A549 (cell line): ENCODE measurements around the gene SPRYD3.

Experiments used
- HDAC2 ChIP-seq: fragments of 200-600 bp; sonication (generic); IDR thresholded peaks from 2 replicates; pipeline ENCODE4 v1.6.1; 2016
- KDM1A ChIP-seq: fragments of 200-600 bp; sonication (generic); IDR thresholded peaks from 2 replicates; pipeline ENCODE4 v1.6.1; 2016; ENCODE audit warnings: low read depth, mild to moderate bottlenecking
- POLR2A ChIP-seq: IDR thresholded peaks from 2 replicates; pipeline ENCODE4 v1.6.1; 2012; ENCODE audit warnings: mild to moderate bottlenecking, low read length
- POLR2AphosphoS2 ChIP-seq: conservative IDR thresholded peaks from 2 replicates; pipeline ENCODE4 v1.6.1; 2012; ENCODE audit warnings: low read length, improper control_type of control experiment, inconsistent platforms
- RAD21 ChIP-seq, 2 experiments: fragments of >200 bp in 1 of 2; sonication (Bioruptor Twin) in 1 of 2; formaldehyde crosslinking in 1 of 2; IDR thresholded peaks in 1 of 2; conservative IDR thresholded peaks in 1 of 2; 2 replicates in 1 of 2; 3 replicates in 1 of 2; pipeline ENCODE4 v1.6.1; 2012 to 2018; ENCODE audit warnings: inconsistent platforms in 1 of 2
- RCOR1 ChIP-seq: fragments of 150-350 bp; IDR thresholded peaks from 2 replicates; pipeline ENCODE4 v1.6.1; 2014; ENCODE audit warnings: antibody characterized with exemption, low read length, low read depth
- RNF2 ChIP-seq: fragments of 200-600 bp; sonication (generic); IDR thresholded peaks from 2 replicates; pipeline ENCODE4 v1.6.1; 2016; ENCODE audit warnings: low read depth, mild to moderate bottlenecking, antibody characterized with exemption, moderate library complexity, borderline replicate concordance
- TFCP2L1 ChIP-seq: fragments of 250-450 bp; sonication (Bioruptor Pico); IDR thresholded peaks from 2 replicates; pipeline ENCODE4 v1.5.0; 2021; ENCODE audit warnings: mild to moderate bottlenecking
- TP53 ChIP-seq: fragments of 250-450 bp; sonication (Bioruptor Pico); IDR thresholded peaks from 2 replicates; pipeline ENCODE4 v1.5.0; 2021; ENCODE audit warnings: mild to moderate bottlenecking, moderate library complexity
- TF ChIP-seq, protein P1 (sequence below): fragments of 200-600 bp; sonication (generic); IDR thresholded peaks from 2 replicates; pipeline ENCODE4 v1.6.1; 2016; ENCODE audit warnings: antibody characterized with exemption, mild to moderate bottlenecking, moderate library complexity
- TF ChIP-seq, protein P2 (sequence below): fragments of >200 bp; sonication (Bioruptor Twin); formaldehyde crosslinking; IDR thresholded peaks from 3 replicates; pipeline ENCODE4 v1.5.1; 2016
- TF ChIP-seq, protein P3 (sequence below): IDR thresholded peaks from 2 replicates; pipeline ENCODE4 v1.6.1; 2012; ENCODE audit warnings: low read depth, borderline replicate concordance

DNA sequence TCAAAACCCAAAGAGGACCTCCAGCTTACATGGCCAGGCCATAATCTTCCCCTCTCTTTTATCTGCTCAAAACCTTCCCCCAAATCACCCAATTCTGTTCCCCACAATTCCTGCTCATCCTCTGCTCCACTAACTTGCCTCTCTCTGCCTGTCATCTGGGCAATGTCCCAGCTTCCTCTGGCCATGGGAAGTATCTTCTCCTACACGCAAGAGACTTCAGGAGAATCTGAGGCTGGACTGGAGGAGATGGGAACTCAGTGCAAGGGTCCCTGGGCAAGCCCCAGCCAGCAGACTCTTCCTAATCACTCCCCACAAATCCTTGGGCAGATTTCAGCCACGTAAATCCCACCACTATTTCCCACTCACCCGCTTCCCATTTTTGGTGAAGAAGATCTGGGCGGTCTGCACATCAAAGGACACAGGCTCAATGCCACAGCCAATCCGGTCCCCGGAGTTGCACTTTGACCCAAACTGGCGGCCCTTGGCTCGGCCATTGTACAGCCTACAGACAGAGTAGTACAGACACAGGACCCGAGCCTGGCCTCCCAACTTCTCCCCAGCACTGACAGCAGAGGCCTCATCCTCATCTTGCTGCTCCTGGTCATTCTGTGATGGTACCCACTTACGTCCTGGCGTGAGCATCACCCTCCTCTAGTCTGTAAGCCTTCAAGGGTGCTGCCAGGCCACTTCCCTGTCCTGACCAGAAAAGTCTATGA is 4.7 kb downstream of the SPRYD3 start:
- TF ChIP-seq, protein P1, sequence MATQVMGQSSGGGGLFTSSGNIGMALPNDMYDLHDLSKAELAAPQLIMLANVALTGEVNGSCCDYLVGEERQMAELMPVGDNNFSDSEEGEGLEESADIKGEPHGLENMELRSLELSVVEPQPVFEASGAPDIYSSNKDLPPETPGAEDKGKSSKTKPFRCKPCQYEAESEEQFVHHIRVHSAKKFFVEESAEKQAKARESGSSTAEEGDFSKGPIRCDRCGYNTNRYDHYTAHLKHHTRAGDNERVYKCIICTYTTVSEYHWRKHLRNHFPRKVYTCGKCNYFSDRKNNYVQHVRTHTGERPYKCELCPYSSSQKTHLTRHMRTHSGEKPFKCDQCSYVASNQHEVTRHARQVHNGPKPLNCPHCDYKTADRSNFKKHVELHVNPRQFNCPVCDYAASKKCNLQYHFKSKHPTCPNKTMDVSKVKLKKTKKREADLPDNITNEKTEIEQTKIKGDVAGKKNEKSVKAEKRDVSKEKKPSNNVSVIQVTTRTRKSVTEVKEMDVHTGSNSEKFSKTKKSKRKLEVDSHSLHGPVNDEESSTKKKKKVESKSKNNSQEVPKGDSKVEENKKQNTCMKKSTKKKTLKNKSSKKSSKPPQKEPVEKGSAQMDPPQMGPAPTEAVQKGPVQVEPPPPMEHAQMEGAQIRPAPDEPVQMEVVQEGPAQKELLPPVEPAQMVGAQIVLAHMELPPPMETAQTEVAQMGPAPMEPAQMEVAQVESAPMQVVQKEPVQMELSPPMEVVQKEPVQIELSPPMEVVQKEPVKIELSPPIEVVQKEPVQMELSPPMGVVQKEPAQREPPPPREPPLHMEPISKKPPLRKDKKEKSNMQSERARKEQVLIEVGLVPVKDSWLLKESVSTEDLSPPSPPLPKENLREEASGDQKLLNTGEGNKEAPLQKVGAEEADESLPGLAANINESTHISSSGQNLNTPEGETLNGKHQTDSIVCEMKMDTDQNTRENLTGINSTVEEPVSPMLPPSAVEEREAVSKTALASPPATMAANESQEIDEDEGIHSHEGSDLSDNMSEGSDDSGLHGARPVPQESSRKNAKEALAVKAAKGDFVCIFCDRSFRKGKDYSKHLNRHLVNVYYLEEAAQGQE, result no peak
- TF ChIP-seq KDM1A (no peak), POLR2AphosphoS2 (no peak), POLR2A (no peak), RNF2 (no peak), TP53 (CRISPR knock-in tag) (no peak), RAD21 (conservative IDR thresholded peaks at IDR 0.05 in 1 of 2, IDR thresholded peaks at IDR 0.05 in 1 of 2) (no peak), RCOR1 (no peak), TFCP2L1 (CRISPR knock-in tag) (no peak), HDAC2 (no peak)
- TF ChIP-seq, protein P2, sequence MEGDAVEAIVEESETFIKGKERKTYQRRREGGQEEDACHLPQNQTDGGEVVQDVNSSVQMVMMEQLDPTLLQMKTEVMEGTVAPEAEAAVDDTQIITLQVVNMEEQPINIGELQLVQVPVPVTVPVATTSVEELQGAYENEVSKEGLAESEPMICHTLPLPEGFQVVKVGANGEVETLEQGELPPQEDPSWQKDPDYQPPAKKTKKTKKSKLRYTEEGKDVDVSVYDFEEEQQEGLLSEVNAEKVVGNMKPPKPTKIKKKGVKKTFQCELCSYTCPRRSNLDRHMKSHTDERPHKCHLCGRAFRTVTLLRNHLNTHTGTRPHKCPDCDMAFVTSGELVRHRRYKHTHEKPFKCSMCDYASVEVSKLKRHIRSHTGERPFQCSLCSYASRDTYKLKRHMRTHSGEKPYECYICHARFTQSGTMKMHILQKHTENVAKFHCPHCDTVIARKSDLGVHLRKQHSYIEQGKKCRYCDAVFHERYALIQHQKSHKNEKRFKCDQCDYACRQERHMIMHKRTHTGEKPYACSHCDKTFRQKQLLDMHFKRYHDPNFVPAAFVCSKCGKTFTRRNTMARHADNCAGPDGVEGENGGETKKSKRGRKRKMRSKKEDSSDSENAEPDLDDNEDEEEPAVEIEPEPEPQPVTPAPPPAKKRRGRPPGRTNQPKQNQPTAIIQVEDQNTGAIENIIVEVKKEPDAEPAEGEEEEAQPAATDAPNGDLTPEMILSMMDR, result no peak
- TF ChIP-seq, protein P3, sequence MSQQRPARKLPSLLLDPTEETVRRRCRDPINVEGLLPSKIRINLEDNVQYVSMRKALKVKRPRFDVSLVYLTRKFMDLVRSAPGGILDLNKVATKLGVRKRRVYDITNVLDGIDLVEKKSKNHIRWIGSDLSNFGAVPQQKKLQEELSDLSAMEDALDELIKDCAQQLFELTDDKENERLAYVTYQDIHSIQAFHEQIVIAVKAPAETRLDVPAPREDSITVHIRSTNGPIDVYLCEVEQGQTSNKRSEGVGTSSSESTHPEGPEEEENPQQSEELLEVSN, result no peak
